Thyroid gland (tissue), 4 donors: Measurements from ENCODE around the gene VGLL4. TPM values are rescaled to one million over a fixed set of nuclear protein-coding genes. Genes with fewer than 3 reads are reported as not detected.

Experiments used
- DNase-seq, 2 donors: peaks; one replicate each; pipeline ENCODE4 v3.0.0-alpha.2; 2019
- H3K27ac ChIP-seq, 3 donors: fragments of 200-600 bp; sonication (generic); 1 replicate in 2 of 3; 2 replicates in 1 of 3; pipeline ENCODE4 v1.5.1; 2016 to 2019; ENCODE audit warnings: mild to moderate bottlenecking in 1 of 3, moderate library complexity in 1 of 3
- H3K27me3 ChIP-seq: fragments of 200-600 bp; sonication (generic); one replicate; pipeline ENCODE4 v1.5.1; 2019
- H3K36me3 ChIP-seq, 2 donors: fragments of 200-600 bp; sonication (generic); one replicate each; pipeline ENCODE4 v1.5.1; 2016 to 2019
- H3K4me1 ChIP-seq, 2 donors: fragments of 200-600 bp; sonication (generic); one replicate each; pipeline ENCODE4 v1.5.1; 2017 to 2019
- H3K4me3 ChIP-seq, 3 donors: fragments of 200-600 bp; sonication (generic); replicated peaks in 1 of 3; 1 replicate in 2 of 3; 2 replicates in 1 of 3; pipeline ENCODE4 v1.5.1; 2016; ENCODE audit warnings: mild to moderate bottlenecking in 1 of 3
- H3K9me3 ChIP-seq: fragments of 200-600 bp; sonication (generic); one replicate; pipeline ENCODE4 v1.5.1; 2017
- POLR2A ChIP-seq, 2 donors: fragments of 450-650 bp; IDR thresholded peaks; one replicate each; pipeline ENCODE4 v1.6.1; 2017; ENCODE audit warnings: antibody characterized with exemption in 2 of 2, mild to moderate bottlenecking in 2 of 2, moderate library complexity in 1 of 2
- WGBS, 2 donors: methylation state at CpG; one replicate each; pipeline ENCODE4 v1.1.5; 2017; 5-methylcytosine and 5-hydroxymethylcytosine counted together
- intact Hi-C: fragments of 100-400 bp; cut with DNase I; formaldehyde crosslinking; loops from one replicate; pipeline ENCODE4 v1.15.1; 2023
- total RNA-seq, 4 donors: library from RNA; depleted of rRNA; stranded (reverse); fragments of >200 nt; gene quantifications; one replicate each; pipeline ENCODE4 v1.2.3, GENCODE V29; 2016
- TF ChIP-seq, protein P1 (sequence below), 6 experiments: fragments of 200-600 bp in 3 of 6; fragments of 450-650 bp in 3 of 6; sonication (generic) in 3 of 6; IDR thresholded peaks; one replicate each; pipeline ENCODE4 v1.5.1; 2016 to 2019; ENCODE audit warnings: antibody characterized with exemption in 6 of 6, mild to moderate bottlenecking in 2 of 6, inconsistent platforms in 1 of 6, moderate library complexity in 1 of 6

VGLL4 gene
- total RNA-seq, 4 donors from 2014 or later, result 96.0 to 142 (median 131) TPM

- H3K27ac ChIP-seq, result peak overlapping the region in 1 of 3 donors; percentile 7
- WGBS, 2 donors, result 82 to 87% methylated on average over 7 of the region's 7 CpGs
- no peak for DNase-seq
- H3K36me3 ChIP-seq, result no peaks in the 10 kb centered on the region
- peaks cover 16 to 45% of the 10 kb centered on the region in 2 donors for H3K4me1 ChIP-seq
- no peaks in the 10 kb centered on the region for H3K27me3 ChIP-seq
- no peak for TF ChIP-seq POLR2A (IDR thresholded peaks at IDR 0.05)
- TF ChIP-seq, protein P1, sequence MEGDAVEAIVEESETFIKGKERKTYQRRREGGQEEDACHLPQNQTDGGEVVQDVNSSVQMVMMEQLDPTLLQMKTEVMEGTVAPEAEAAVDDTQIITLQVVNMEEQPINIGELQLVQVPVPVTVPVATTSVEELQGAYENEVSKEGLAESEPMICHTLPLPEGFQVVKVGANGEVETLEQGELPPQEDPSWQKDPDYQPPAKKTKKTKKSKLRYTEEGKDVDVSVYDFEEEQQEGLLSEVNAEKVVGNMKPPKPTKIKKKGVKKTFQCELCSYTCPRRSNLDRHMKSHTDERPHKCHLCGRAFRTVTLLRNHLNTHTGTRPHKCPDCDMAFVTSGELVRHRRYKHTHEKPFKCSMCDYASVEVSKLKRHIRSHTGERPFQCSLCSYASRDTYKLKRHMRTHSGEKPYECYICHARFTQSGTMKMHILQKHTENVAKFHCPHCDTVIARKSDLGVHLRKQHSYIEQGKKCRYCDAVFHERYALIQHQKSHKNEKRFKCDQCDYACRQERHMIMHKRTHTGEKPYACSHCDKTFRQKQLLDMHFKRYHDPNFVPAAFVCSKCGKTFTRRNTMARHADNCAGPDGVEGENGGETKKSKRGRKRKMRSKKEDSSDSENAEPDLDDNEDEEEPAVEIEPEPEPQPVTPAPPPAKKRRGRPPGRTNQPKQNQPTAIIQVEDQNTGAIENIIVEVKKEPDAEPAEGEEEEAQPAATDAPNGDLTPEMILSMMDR (IDR thresholded peaks at IDR 0.05), result no peak
- no peak overlapping the region for H3K4me3 ChIP-seq
- H3K9me3 ChIP-seq, result no peaks in the 10 kb centered on the region
- intact Hi-C loops, result no loop called here
Measured at GRCh38 chr3:11624704-11625375, 18.9 kb downstream of the VGLL4 start.

- Histone ChIP-seq H3K9me3 (no peaks in the 10 kb centered on the region), H3K27ac (no peak overlapping the region), H3K36me3 (no peaks in the 10 kb centered on the region), H3K4me3 (no peak overlapping the region), H3K27me3 (no peaks in the 10 kb centered on the region), H3K4me1 (peaks cover 13 to 46% of the 10 kb centered on the region in 2 donors)
- DNase-seq, result no peak
- intact Hi-C loops, result no loop called here
- TF ChIP-seq POLR2A (IDR thresholded peaks at IDR 0.05), result no peak
- TF ChIP-seq, protein P1 (IDR thresholded peaks at IDR 0.05), result no peak
- WGBS, 2 donors, result 73 to 81% methylated on average over 8 of the region's 8 CpGs
Measured at GRCh38 chr3:11624161-11624560, 19.6 kb downstream of the VGLL4 start.

- Histone ChIP-seq H3K9me3 (no peaks in the 10 kb centered on the region), H3K27me3 (no peaks in the 10 kb centered on the region), H3K36me3 (no peaks in the 10 kb centered on the region), H3K4me3 (no peak overlapping the region), H3K4me1 (peaks cover 13 to 52% of the 10 kb centered on the region in 2 donors), H3K27ac (no peak overlapping the region)
- intact Hi-C loops, result no loop called here
- no peak for DNase-seq
- 91 to 95% methylated on average over 9 of the region's 9 CpGs for WGBS, 2 donors
- TF ChIP-seq POLR2A (IDR thresholded peaks at IDR 0.05), result no peak
- TF ChIP-seq, protein P1 (IDR thresholded peaks at IDR 0.05), result no peak
Measured at GRCh38 chr3:11622586-11623550, 20.8 kb downstream of the VGLL4 start.

DNA sequence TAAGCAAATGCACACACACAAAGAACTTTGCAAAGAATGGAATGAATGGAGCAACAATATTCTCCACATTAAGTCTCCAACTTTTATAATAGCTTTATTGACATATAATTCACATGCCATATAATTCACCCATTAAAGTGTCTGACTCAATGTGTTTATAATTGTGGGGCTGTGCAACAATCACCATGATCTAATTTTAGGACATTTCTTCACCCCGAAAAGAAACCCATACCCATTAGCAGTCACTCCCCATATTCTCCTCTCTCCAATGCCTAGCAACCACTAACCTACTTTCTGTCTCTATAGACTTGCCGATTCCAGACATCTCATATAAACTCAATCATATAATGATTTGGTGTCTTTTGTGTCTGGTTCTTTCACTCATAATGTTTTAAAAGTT, 22.6 kb downstream of the VGLL4 start:
- Histone ChIP-seq H3K4me1 (peaks cover 8 to 48% of the 10 kb centered on the region in 2 donors), H3K27me3 (no peaks in the 10 kb centered on the region), H3K4me3 (no peak overlapping the region), H3K9me3 (no peaks in the 10 kb centered on the region), H3K27ac (no peak overlapping the region), H3K36me3 (no peaks in the 10 kb centered on the region)
- TF ChIP-seq POLR2A (IDR thresholded peaks at IDR 0.05), result no peak
- TF ChIP-seq, protein P1 (IDR thresholded peaks at IDR 0.05), result no peak
- intact Hi-C loops, result no loop called here
- 97 to 98% methylated on average over 2 of the region's 2 CpGs for WGBS, 2 donors
- DNase-seq, result no peak
